VCaP (cell line): Measurements from ENCODE around the gene ATP23.

Experiments used
- H3K27ac ChIP-seq: fragments of 450-650 bp; 2 replicates; pipeline ENCODE4 v1.5.1; 2017
- TF ChIP-seq, protein P1 (sequence below): fragments of 450-650 bp; conservative IDR thresholded peaks from 2 replicates; pipeline ENCODE4 v1.5.1; 2017; ENCODE audit warnings: mild to moderate bottlenecking, moderate library complexity

Gene ATP23

DNA sequence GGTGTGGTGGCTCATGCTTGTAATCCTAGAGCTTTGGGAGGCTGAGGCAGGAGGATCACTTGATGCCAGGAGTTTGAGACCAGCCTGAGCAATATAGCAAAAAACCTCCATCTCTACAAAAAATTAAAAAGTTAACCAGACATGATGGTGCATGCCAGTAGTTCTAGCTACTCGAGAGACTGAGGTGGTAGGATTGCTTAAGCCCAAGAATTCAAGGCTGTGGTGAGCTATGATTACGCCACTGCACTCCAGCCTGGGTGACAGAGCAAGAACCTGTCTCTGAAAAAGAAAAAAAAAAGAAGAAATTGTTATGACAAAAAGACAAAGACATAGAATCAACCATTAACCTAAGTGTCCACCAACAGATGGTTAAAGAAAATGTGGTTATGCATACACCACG is 2.1 kb upstream of the ATP23 start:
- H3K27ac ChIP-seq = no peak overlapping the region
- TF ChIP-seq, protein P1, sequence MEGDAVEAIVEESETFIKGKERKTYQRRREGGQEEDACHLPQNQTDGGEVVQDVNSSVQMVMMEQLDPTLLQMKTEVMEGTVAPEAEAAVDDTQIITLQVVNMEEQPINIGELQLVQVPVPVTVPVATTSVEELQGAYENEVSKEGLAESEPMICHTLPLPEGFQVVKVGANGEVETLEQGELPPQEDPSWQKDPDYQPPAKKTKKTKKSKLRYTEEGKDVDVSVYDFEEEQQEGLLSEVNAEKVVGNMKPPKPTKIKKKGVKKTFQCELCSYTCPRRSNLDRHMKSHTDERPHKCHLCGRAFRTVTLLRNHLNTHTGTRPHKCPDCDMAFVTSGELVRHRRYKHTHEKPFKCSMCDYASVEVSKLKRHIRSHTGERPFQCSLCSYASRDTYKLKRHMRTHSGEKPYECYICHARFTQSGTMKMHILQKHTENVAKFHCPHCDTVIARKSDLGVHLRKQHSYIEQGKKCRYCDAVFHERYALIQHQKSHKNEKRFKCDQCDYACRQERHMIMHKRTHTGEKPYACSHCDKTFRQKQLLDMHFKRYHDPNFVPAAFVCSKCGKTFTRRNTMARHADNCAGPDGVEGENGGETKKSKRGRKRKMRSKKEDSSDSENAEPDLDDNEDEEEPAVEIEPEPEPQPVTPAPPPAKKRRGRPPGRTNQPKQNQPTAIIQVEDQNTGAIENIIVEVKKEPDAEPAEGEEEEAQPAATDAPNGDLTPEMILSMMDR = no peak

DNA sequence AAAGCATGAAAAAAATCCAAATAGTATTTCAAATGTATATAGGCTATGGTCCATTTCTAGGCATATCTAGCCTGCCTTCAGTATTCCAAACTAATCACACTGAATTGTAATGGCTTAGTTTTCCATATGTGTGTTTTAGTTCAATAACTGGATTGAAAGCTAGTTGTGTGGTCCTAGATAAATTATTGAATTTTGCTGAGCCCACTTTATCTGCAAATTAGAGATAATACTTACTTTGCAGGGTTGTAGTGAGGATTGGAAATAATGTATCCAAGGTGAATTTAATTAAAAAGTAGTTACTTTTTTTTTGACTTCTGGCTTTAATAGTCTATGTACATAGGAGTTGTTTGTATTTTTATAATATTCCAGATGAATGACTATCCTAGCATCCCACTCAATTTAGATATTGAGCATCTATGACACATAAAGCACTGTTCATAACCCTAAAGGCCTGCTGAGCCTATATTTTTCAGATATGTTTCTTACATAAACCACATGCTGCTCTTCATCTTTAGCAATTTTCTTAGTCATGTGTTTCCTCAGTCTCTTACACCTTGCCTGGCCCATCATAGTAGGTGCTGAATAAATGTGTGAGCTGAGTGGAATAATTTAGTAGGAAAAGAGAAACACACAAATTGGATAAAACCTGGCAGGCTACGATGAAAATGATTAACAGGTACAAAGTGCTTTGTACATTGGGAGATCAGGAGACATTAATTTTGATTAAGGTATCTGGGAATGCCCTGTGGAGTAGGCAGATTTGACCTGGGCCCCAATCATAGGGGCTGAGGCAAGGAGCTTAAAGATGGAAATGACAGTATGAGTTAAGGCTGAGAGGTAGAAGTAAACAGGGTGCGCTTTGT is 1.1 kb upstream of the ATP23 start:
- TF ChIP-seq, protein P1 = no peak
- H3K27ac ChIP-seq = peak overlapping the region; percentile 91

DNA sequence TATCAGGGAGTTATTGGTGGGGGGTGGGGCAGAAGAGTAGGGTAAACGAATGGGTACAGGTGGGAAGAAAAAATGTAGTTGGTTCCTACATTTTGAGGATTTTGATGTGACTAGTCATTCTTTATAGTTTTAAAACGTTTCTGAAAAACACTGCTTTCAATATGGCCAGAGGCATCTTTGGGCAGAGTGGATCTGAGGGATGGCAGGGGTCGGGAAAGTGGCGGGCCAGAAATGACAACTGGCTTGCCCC is 527 bp upstream of the ATP23 start:
- TF ChIP-seq, protein P1 = no peak
- H3K27ac ChIP-seq = peak overlapping the region; percentile 91

DNA sequence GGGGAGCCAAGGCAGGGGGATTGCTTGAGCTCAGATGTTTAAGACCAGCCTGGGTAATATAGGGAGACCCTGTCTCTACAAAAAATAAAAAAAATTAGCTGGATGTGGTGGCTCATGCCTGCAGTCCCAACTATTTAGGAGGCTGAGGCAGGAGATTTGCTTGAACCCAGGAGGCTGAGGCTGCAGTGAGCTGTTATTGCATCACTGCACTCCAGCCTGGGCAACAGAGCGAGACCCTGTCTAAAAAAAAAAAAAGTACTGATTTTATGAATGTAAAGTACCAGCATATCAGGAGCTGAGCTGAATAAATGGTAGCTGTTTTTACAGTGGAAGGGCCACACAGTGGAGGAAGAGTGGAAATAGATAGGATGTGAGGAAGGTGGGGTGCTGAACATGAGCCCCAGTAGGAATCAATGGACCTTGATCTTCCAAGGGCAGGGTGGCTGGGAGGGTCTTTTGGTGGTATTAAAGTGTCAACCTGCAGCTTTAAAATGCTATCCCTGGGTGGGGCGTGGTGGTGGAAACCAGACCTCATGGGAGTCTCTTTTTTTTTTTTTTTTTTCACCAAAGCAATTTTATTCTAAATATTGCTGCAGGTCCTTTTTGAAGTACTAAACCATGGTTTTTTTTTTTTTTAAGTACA is 2.2 kb downstream of the ATP23 start:
- no peak overlapping the region for H3K27ac ChIP-seq
- TF ChIP-seq, protein P1 = no peak

DNA sequence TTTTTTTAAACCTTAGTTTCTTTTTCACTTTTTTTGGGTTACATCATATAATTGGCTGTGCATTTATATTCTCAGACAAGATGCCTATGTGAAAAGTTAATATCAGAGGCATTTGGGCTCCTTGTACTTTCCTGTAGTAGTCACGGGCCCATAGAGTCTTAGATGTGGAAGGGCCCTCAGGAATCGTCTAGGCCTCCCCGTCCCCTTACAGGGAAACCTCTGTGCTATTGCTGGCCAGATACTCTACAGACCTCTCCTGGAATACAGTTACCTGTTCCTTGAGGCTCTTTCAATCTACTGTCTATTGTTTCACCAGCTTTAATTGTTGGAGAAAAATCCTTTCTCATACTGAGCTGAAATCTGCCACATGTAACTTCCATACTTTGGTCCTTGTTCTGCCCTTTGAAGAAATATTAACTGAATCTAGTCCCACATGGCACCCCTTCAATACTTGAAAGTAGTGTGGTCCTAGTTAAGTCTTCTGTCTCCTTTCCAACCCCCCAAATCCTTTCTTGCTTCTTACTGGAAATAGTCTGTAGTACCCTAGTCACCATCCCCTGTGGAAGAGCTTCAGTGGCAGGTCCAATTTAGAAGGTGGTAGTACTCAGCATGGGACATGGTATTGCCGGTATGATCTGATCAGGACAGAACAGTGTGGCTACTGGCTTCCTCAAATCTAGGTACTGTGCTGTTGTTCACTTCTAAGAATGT is 3.1 kb downstream of the ATP23 start:
- TF ChIP-seq, protein P1 = no peak
- no peak overlapping the region for H3K27ac ChIP-seq

DNA sequence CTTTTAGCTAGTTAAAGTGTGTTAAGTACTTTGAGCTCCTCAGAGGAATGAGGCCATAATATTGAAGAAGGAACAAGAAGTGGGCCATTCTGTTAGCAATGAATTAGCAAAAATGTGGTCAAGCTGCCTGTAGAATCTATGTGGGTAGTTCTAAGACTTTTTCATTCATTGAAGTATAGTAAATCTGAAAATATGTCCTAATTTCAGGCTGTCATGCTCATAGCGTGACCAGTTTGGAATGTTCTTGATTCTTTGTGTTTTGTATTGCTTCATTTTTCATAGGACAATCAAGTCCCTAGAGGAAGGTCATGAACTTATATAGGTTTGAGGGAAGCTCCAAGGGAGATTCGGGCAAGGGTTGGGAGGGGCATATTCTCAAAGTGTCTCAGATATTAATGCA is 11.4 kb downstream of the ATP23 start:
- H3K27ac ChIP-seq = no peak overlapping the region
- TF ChIP-seq, protein P1 = no peak

DNA sequence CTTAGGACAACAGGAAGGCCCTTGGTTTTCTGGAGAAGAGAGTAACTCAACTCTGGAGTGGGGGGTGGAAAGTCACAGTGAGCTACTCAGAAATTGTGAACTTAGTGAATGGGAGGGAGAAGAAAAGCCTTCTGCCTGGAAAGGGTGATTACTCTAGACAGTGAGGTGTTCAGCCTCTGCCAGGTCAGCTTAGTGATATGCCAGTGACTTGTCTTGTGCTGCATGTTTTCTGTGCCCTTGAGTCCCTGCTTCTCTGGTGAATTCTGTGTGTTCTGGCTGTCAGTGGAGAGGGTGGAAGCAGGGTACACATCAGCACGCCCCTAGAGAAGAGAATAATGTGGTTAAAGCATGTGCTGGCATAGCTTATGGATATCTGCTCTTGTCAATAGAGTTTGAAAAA is 13.4 kb downstream of the ATP23 start:
- H3K27ac ChIP-seq = no peak overlapping the region
- TF ChIP-seq, protein P1 = no peak
